SJCRH30 (cell line): ENCODE measurements around the gene DEFB132. TPM values are rescaled to one million over a fixed set of nuclear protein-coding genes. Genes with fewer than 3 reads are reported as not detected.

Source experiments
- DNase-seq, 2 experiments: peaks; one replicate each; pipeline ENCODE4 v3.0.0-alpha.2; 2015 to 2020
- H3K27ac ChIP-seq: fragments of 250-450 bp; sonication (Bioruptor Pico); 2 replicates; pipeline ENCODE4 v1.5.1; 2020; ENCODE audit warnings: mild to moderate bottlenecking, moderate library complexity
- H3K27me3 ChIP-seq: fragments of 250-450 bp; sonication (Bioruptor Pico); 2 replicates; pipeline ENCODE4 v1.5.1; 2020; ENCODE audit warnings: mild to moderate bottlenecking, moderate library complexity
- H3K36me3 ChIP-seq: fragments of 250-450 bp; sonication (Bioruptor Pico); 2 replicates; pipeline ENCODE4 v1.5.1; 2020; ENCODE audit warnings: mild to moderate bottlenecking, moderate library complexity
- H3K4me1 ChIP-seq: fragments of 250-450 bp; sonication (Bioruptor Pico); 2 replicates; pipeline ENCODE4 v1.5.1; 2020; ENCODE audit warnings: mild to moderate bottlenecking, moderate library complexity
- H3K4me3 ChIP-seq: fragments of 250-450 bp; sonication (Bioruptor Pico); 2 replicates; pipeline ENCODE4 v1.5.1; 2020; ENCODE audit warnings: mild to moderate bottlenecking, moderate library complexity
- H3K9me3 ChIP-seq: fragments of 250-450 bp; sonication (Bioruptor Pico); replicated peaks from 2 replicates; pipeline ENCODE4 v1.5.1; 2020; ENCODE audit warnings: mild to moderate bottlenecking, moderate library complexity
- total RNA-seq: library from RNA; depleted of rRNA; stranded (reverse); fragments of >200 nt; shearing (Covaris generic); gene quantifications from 2 replicates; pipeline ENCODE4 v1.2.3, GENCODE V29; 2014

Gene DEFB132
- total RNA-seq, 1 experiment from 2014 or later, result not detected

GRCh38 chr20:276620-277495 is 19.3 kb downstream of the DEFB132 start:
- no peaks in the 10 kb centered on the region; the same call in 1 of the 2 replicates for H3K9me3 ChIP-seq
- H3K36me3 ChIP-seq, result no peaks in the 10 kb centered on the region
- H3K4me1 ChIP-seq, result no peaks in the 10 kb centered on the region
- H3K27me3 ChIP-seq, result no peaks in the 10 kb centered on the region
- no peak overlapping the region for H3K4me3 ChIP-seq
- H3K27ac ChIP-seq, result no peak overlapping the region
- DNase-seq, result no peak

GRCh38 chr20:277496-277781 is 19.9 kb downstream of the DEFB132 start:
- H3K27me3 ChIP-seq, result no peaks in the 10 kb centered on the region
- no peak for DNase-seq
- H3K27ac ChIP-seq, result no peak overlapping the region
- H3K4me3 ChIP-seq, result no peak overlapping the region
- H3K36me3 ChIP-seq, result no peaks in the 10 kb centered on the region
- no peaks in the 10 kb centered on the region for H3K4me1 ChIP-seq
- no peaks in the 10 kb centered on the region for H3K9me3 ChIP-seq

- H3K27ac ChIP-seq, result no peak overlapping the region
- no peaks in the 10 kb centered on the region for H3K27me3 ChIP-seq
- H3K4me1 ChIP-seq, result no peaks in the 10 kb centered on the region
- no peak for DNase-seq
- H3K36me3 ChIP-seq, result no peaks in the 10 kb centered on the region
- no peaks in the 10 kb centered on the region for H3K9me3 ChIP-seq
- no peak overlapping the region for H3K4me3 ChIP-seq
These were observed 20.7 kb downstream of the DEFB132 start for GRCh38 chr20:278181-278580.

GRCh38 chr20:278607-279571 is 21.4 kb downstream of the DEFB132 start:
- no peak for DNase-seq

GRCh38 chr20:284172-284571 is 26.6 kb downstream of the DEFB132 start:
- H3K27me3 ChIP-seq, result no peaks in the 10 kb centered on the region
- H3K27ac ChIP-seq, result no peak overlapping the region
- H3K4me3 ChIP-seq, result no peak overlapping the region
- no peaks in the 10 kb centered on the region for H3K9me3 ChIP-seq
- DNase-seq, result no peak
- no peaks in the 10 kb centered on the region for H3K36me3 ChIP-seq
- no peaks in the 10 kb centered on the region for H3K4me1 ChIP-seq

More at GRCh38 chr20:278607-279571, 21.4 kb downstream of the DEFB132 start:
- H3K27me3 ChIP-seq, result no peaks in the 10 kb centered on the region
- H3K9me3 ChIP-seq, result no peaks in the 10 kb centered on the region
- H3K27ac ChIP-seq, result no peak overlapping the region
- H3K4me3 ChIP-seq, result no peak overlapping the region
- no peaks in the 10 kb centered on the region for H3K4me1 ChIP-seq
- no peaks in the 10 kb centered on the region for H3K36me3 ChIP-seq

GRCh38 chr20:286508-286907 is 29.0 kb downstream of the DEFB132 start:
- no peak overlapping the region for H3K27ac ChIP-seq
- H3K4me3 ChIP-seq, result no peak overlapping the region
- H3K27me3 ChIP-seq, result no peaks in the 10 kb centered on the region
- no peak for DNase-seq
- peaks cover 3% of the 10 kb centered on the region; the same call in 1 of the 2 replicates for H3K4me1 ChIP-seq
- no peaks in the 10 kb centered on the region for H3K36me3 ChIP-seq
- H3K9me3 ChIP-seq, result no peaks in the 10 kb centered on the region

GRCh38 chr20:288956-289692 is 31.6 kb downstream of the DEFB132 start:
- Histone ChIP-seq H3K36me3 (no peaks in the 10 kb centered on the region), H3K9me3 (no peaks in the 10 kb centered on the region), H3K27ac (no peak overlapping the region), H3K4me1 (peaks cover 7% of the 10 kb centered on the region; the same call in 1 of the 2 replicates), H3K27me3 (no peaks in the 10 kb centered on the region), H3K4me3 (no peak overlapping the region)
- no peak for DNase-seq

- H3K27me3 ChIP-seq, result no peaks in the 10 kb centered on the region
- H3K36me3 ChIP-seq, result no peaks in the 10 kb centered on the region
- no peak overlapping the region; the same call in 1 of the 2 replicates for H3K27ac ChIP-seq
- peak overlapping the region; percentile 61 for H3K4me3 ChIP-seq
- H3K9me3 ChIP-seq, result no peaks in the 10 kb centered on the region
- no peak for DNase-seq
- peaks cover 7% of the 10 kb centered on the region; the same call in 1 of the 2 replicates for H3K4me1 ChIP-seq
These were observed 32.2 kb downstream of the DEFB132 start for GRCh38 chr20:289693-290083.

- peak within 1 kb of the TSS; percentile 23; the same call in 1 of the 2 replicates for H3K27ac ChIP-seq
These were observed 32.7 kb downstream of the DEFB132 start, which contains the start of gene C20orf96 for GRCh38 chr20:290084-290831. C20orf96 (minus strand) TSS chr20:290750; CDS start chr20:290610, 140 bp downstream.

GRCh38 chr20:294602-295001 is 37.1 kb downstream of the DEFB132 start:
- H3K4me1 ChIP-seq, result peaks cover 7% of the 10 kb centered on the region; the same call in 1 of the 2 replicates
- H3K27me3 ChIP-seq, result no peaks in the 10 kb centered on the region
- no peak for DNase-seq
- H3K9me3 ChIP-seq, result no peaks in the 10 kb centered on the region
- no peak overlapping the region for H3K27ac ChIP-seq
- H3K36me3 ChIP-seq, result peaks cover 8% of the 10 kb centered on the region; the same call in 1 of the 2 replicates
- H3K4me3 ChIP-seq, result no peak overlapping the region

More at GRCh38 chr20:290084-290831, 32.7 kb downstream of the DEFB132 start, which contains the start of gene C20orf96:
- Histone ChIP-seq H3K36me3 (no peaks in the 10 kb centered on the region), H3K4me3 (peak within 1 kb of the TSS; percentile 61), H3K9me3 (no peaks in the 10 kb centered on the region), H3K27me3 (no peaks in the 10 kb centered on the region), H3K4me1 (peaks cover 7% of the 10 kb centered on the region; the same call in 1 of the 2 replicates)
- peak; percentile 89 to 93 for DNase-seq

GRCh38 chr20:295804-296203 is 38.3 kb downstream of the DEFB132 start:
- H3K36me3 ChIP-seq, result peaks cover 15% of the 10 kb centered on the region; the same call in 1 of the 2 replicates
- H3K27me3 ChIP-seq, result no peaks in the 10 kb centered on the region
- no peak for DNase-seq
- H3K9me3 ChIP-seq, result no peaks in the 10 kb centered on the region
- H3K4me3 ChIP-seq, result no peak overlapping the region
- H3K27ac ChIP-seq, result no peak overlapping the region
- peaks cover 7% of the 10 kb centered on the region; the same call in 1 of the 2 replicates for H3K4me1 ChIP-seq

GRCh38 chr20:297098-297924 is 39.8 kb downstream of the DEFB132 start, which contains the start of gene ZCCHC3:
ZCCHC3 (plus strand) TSS chr20:297570; CDS start chr20:297587, 17 bp downstream.
- Histone ChIP-seq H3K27me3 (no peaks in the 10 kb centered on the region), H3K36me3 (peaks cover 15% of the 10 kb centered on the region; the same call in 1 of the 2 replicates), H3K9me3 (no peaks in the 10 kb centered on the region), H3K4me3 (peak within 1 kb of the TSS; percentile 81), H3K4me1 (no peaks in the 10 kb centered on the region), H3K27ac (peak within 1 kb of the TSS; percentile 71)
- DNase-seq, result peak; percentile 87 to 95
